DND-41 (cell line): ENCODE data around the gene OGFOD1.

Experiments used
- EZH2 ChIP-seq: IDR thresholded peaks from 3 replicates; pipeline ENCODE4 v1.6.1; 2012; ENCODE audit warnings: borderline replicate concordance, low read depth, mild to moderate bottlenecking, moderate library complexity, low read length, inconsistent platforms; ENCODE audit not compliant: severe bottlenecking
- TF ChIP-seq, protein P1 (sequence below): IDR thresholded peaks from 2 replicates; pipeline ENCODE4 v1.5.1; 2012; ENCODE audit warnings: borderline replicate concordance, low read length, moderate library complexity, mild to moderate bottlenecking; ENCODE audit not compliant: poor library complexity, severe bottlenecking; ENCODE audit errors: extremely low read depth

- TF ChIP-seq, protein P1, sequence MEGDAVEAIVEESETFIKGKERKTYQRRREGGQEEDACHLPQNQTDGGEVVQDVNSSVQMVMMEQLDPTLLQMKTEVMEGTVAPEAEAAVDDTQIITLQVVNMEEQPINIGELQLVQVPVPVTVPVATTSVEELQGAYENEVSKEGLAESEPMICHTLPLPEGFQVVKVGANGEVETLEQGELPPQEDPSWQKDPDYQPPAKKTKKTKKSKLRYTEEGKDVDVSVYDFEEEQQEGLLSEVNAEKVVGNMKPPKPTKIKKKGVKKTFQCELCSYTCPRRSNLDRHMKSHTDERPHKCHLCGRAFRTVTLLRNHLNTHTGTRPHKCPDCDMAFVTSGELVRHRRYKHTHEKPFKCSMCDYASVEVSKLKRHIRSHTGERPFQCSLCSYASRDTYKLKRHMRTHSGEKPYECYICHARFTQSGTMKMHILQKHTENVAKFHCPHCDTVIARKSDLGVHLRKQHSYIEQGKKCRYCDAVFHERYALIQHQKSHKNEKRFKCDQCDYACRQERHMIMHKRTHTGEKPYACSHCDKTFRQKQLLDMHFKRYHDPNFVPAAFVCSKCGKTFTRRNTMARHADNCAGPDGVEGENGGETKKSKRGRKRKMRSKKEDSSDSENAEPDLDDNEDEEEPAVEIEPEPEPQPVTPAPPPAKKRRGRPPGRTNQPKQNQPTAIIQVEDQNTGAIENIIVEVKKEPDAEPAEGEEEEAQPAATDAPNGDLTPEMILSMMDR, result no peak
- TF ChIP-seq EZH2, result no peak
Observed at GRCh38 chr16:56411123-56411522, 40.2 kb upstream of the OGFOD1 start.
